BJ (cell line): ENCODE measurements around the gene ABAT. TPM values are rescaled to one million over a fixed set of nuclear protein-coding genes. Genes with fewer than 3 reads are reported as not detected.

Experiments used
- CTCF ChIA-PET: fragments of 350-600 bp; formaldehyde crosslinking; extraction: SDS; loops from one replicate; lab custom pipeline; 2021; ENCODE audit warnings: antibody characterized with exemption, inconsistent platforms; lab: Yijun Ruan, JAX
- POLR2A ChIA-PET: fragments of 300-600 bp; sonication (Branson Sonifier 250); formaldehyde crosslinking; extraction: SDS; loops from one replicate; lab custom pipeline; 2021; ENCODE audit warnings: antibody characterized with exemption; lab: Charles Lee
- DNase-seq: peaks from one replicate; pipeline ENCODE4 v3.0.0-alpha.2; 2011; ENCODE audit warnings: low read depth
- H3K27me3 ChIP-seq: 2 replicates; pipeline ENCODE4 v1.6.0; 2011; ENCODE audit warnings: low read length; ENCODE audit not compliant: control insufficient read depth, insufficient read depth
- H3K36me3 ChIP-seq: 2 replicates; pipeline ENCODE4 v1.5.1; 2011; ENCODE audit warnings: low read length; ENCODE audit not compliant: control insufficient read depth, insufficient read depth
- H3K4me3 ChIP-seq: 2 replicates; pipeline ENCODE4 v1.5.1; 2011; ENCODE audit warnings: low read depth, mild to moderate bottlenecking, control low read depth, low read length
- polyA plus RNA-seq: library from polyadenylated mRNA; depleted of rRNA; stranded (reverse); fragments of >200 nt; gene quantifications from 2 replicates; pipeline ENCODE4 v1.2.3, GENCODE V29; 2011
- TF ChIP-seq, protein P1 (sequence below): IDR thresholded peaks from 2 replicates; pipeline ENCODE4 v1.5.1; 2011; ENCODE audit warnings: low read depth, mild to moderate bottlenecking, control low read depth, inconsistent platforms, low read length, moderate library complexity; ENCODE audit not compliant: insufficient read depth

Gene ABAT
- polyA plus RNA-seq, 1 experiment: 3.5 TPM

DNA sequence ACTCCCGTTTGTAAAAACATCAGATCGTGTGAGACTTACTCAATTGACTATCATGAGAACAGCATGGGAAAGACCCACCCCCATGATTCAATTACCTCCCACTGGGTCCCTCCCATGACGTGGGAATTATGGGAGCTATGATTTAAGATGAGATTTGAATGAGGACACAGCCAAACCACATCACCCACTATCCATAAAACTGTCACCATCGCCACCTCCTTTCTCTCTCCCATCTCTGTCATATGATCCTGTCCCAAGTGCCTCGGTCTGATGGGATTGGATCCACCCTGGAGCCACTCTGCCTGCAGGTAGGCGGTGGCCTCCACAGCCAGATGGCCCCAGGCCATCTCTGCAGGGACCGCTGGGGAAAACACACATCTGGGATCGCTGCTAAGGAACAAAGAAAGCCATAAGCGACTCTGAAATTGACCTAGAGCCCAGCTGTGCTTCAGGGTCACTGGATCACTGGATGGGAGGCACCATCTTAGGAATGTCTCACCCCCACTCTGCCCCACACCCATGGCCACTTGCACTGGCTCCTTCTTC is 61.8 kb downstream of the ABAT start:
- TF ChIP-seq, protein P1, sequence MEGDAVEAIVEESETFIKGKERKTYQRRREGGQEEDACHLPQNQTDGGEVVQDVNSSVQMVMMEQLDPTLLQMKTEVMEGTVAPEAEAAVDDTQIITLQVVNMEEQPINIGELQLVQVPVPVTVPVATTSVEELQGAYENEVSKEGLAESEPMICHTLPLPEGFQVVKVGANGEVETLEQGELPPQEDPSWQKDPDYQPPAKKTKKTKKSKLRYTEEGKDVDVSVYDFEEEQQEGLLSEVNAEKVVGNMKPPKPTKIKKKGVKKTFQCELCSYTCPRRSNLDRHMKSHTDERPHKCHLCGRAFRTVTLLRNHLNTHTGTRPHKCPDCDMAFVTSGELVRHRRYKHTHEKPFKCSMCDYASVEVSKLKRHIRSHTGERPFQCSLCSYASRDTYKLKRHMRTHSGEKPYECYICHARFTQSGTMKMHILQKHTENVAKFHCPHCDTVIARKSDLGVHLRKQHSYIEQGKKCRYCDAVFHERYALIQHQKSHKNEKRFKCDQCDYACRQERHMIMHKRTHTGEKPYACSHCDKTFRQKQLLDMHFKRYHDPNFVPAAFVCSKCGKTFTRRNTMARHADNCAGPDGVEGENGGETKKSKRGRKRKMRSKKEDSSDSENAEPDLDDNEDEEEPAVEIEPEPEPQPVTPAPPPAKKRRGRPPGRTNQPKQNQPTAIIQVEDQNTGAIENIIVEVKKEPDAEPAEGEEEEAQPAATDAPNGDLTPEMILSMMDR: no peak
- DNase-seq: no peak
- H3K36me3 ChIP-seq: no peaks in the 10 kb centered on the region
- H3K27me3 ChIP-seq: no peaks in the 10 kb centered on the region
- H3K4me3 ChIP-seq: no peak overlapping the region
- POLR2A ChIA-PET: no interaction called here
- CTCF ChIA-PET: no interaction called here

DNA sequence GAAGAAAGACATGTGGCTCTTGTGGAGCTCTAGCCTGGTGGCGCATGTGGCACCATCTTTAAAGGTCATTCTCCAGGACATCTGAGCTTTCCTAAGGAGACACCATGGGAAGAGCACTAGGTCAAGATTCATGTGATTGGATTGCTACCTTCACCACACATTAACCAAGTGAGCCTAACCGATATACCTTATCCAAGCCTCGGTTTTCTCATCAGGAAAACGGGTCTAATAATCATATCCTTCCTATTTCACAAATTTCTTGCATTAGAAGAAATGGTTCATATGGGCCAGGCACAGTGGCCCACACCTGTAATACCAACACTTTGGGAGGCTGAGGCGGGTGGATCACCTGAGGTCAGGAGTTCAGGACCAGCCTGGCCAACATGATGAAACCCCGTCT is 64.7 kb downstream of the ABAT start:
- POLR2A ChIA-PET: no interaction called here
- Histone ChIP-seq H3K27me3 (no peaks in the 10 kb centered on the region), H3K4me3 (no peak overlapping the region), H3K36me3 (no peaks in the 10 kb centered on the region)
- DNase-seq: no peak
- CTCF ChIA-PET: interaction anchor here (0.6 kb wide), 1 partner anchor 21 kb away, joined by 3 read pairs; no protein-coding TSS in a partner anchor
- TF ChIP-seq, protein P1: no peak

DNA sequence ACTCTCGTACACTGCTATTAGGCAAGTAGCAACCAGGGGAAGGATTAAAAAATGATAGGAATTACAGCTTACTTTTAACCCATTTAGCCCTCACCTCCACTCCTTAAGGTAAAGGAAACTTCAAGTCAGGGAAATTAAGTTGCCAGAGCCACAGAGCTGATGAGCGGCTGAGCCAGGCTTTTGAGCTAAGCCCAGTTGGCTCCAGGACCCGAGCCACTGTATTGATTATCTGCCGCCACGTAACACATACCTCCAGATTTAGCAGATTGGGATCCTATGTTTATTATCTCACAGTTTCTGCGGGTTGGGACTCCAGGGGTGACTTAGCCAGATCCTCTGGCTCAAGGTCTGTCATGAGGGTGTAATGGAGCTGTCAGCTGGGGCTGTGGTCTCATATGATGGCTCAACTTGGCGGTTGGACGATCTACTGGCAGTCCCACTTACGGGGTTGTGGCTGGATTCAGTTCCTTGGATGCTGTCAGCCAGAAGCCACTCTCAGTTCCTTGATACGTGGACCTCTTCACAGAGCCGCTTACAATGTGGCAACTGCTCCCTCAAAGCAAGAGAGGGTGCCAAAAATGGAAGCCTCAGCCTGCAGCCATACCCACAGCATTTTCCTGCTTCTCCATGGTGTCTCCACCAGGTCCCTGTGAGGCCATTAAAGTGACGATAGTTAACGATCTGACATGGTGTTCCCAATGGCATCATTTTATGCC is 65.7 kb downstream of the ABAT start:
- no peak for DNase-seq
- TF ChIP-seq, protein P1: no peak
- Histone ChIP-seq H3K4me3 (no peak overlapping the region), H3K36me3 (no peaks in the 10 kb centered on the region), H3K27me3 (no peaks in the 10 kb centered on the region)
- ChIA-PET CTCF (interaction anchor here (0.5 kb wide), 1 partner anchor 288 kb away, joined by 3 read pairs; no protein-coding TSS in a partner anchor), POLR2A (no interaction called here)

DNA sequence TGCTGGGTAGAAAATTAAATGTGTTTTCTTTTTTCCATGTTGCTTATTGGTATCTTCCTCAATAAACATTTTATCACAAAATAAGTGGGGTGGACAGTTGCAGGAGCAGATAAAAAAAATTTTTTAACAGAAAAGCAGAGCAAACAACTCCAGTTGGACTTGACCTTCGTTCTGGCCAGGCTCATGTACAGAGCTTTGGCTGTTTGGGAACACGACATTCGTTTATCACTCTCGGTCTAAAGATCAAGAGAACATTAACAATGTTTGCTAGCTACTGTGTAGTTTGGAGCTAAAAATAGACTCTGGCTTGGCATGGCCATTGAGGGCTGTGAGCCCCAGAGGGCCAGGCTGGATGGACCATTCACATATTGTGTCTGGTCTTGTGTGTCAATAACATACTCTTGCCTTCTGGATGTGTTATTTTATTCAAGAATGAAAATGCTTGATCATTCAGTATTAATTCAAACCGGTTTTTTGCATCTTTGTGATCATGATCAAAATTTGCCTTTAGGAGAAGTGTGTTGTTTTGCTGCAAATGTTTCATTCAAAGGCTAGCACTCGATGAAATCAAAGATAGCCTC is 66.4 kb downstream of the ABAT start:
- ChIA-PET POLR2A (no interaction called here), CTCF (no interaction called here)
- Histone ChIP-seq H3K27me3 (no peaks in the 10 kb centered on the region), H3K36me3 (no peaks in the 10 kb centered on the region), H3K4me3 (no peak overlapping the region)
- no peak for DNase-seq
- TF ChIP-seq, protein P1: no peak

DNA sequence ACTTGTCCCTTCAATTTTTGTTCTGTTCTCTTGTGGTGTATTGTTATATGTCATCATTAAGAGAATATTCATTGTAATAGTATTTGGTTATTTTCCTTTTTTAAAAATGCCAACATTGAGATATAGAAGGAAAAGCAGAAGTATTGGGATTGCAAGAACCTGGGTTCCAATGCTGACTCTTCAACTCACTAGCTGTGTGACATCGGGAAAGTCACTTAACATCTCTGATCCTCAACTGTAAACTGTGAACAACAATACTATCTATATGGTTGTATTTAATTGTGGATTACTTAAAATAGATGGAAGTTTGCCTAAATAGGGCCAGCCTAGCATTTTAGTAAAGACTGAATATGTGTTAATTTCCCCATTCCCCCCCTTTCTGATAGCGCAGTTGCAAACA is 67.2 kb downstream of the ABAT start:
- H3K36me3 ChIP-seq: no peaks in the 10 kb centered on the region
- POLR2A ChIA-PET: no interaction called here
- no peak for DNase-seq
- CTCF ChIA-PET: interaction anchor here (0.9 kb wide), 1 partner anchor 11 kb away, joined by 3 read pairs; no protein-coding TSS in a partner anchor
- no peak overlapping the region for H3K4me3 ChIP-seq
- no peaks in the 10 kb centered on the region for H3K27me3 ChIP-seq
- TF ChIP-seq, protein P1: no peak
